Lower leg skin (tissue), 3 donors: ENCODE measurements around the gene EML5.

Source experiments
- CTCF ChIP-seq, 3 donors: fragments of 450-650 bp; IDR thresholded peaks; one replicate each; pipeline ENCODE4 v1.5.1; 2016; ENCODE audit warnings: antibody characterized with exemption in 3 of 3, mild to moderate bottlenecking in 3 of 3, moderate library complexity in 2 of 3
- POLR2A ChIP-seq, 2 donors: fragments of 450-650 bp; IDR thresholded peaks; one replicate each; pipeline ENCODE4 v1.6.1; 2016 to 2017; ENCODE audit warnings: antibody characterized with exemption in 2 of 2, mild to moderate bottlenecking in 1 of 2, moderate library complexity in 1 of 2

- TF ChIP-seq CTCF (IDR thresholded peaks at IDR 0.05) (no peak), POLR2A (IDR thresholded peaks at IDR 0.05) (no peak)
These were observed 31.7 kb upstream of the EML5 start, which contains the start of gene TTC8 for GRCh38 chr14:88824314-88825077.
